Endothelial cell of umbilical vein (primary cell): Measurements from ENCODE around the gene ATP6AP2. TPM values are rescaled to one million over a fixed set of nuclear protein-coding genes. Genes with fewer than 3 reads are reported as not detected.

Source experiments
- BruUV-seq: library from RNA; stranded (reverse); fragments of 400-500 nt; replicated peaks from 2 replicates; lab custom pipeline; 2021; lab: Mats Ljungman, UMichigan
- CTCF ChIA-PET: fragments of 300-600, 350-600 bp; sonication (Branson Sonifier 250); formaldehyde crosslinking; loops from one replicate; lab custom pipeline; 2021; ENCODE audit warnings: antibody characterized with exemption, inconsistent platforms; lab: Charles Lee
- POLR2A ChIA-PET: fragments of 300-600, 350-600 bp; sonication (Branson Sonifier 250); formaldehyde crosslinking; loops from one replicate; lab custom pipeline; 2021; ENCODE audit warnings: antibody characterized with exemption, inconsistent platforms; lab: Charles Lee
- DNase-seq: peaks from one replicate; pipeline ENCODE4 v3.0.0-alpha.2; 2011; ENCODE audit warnings: low read depth, low spot score
- FAIRE-seq: peaks from 2 replicates; lab custom pipeline; 2011; peaks lifted over from hg19 to GRCh38; lab: Jason Lieb, UNC
- H2AFZ ChIP-seq: 2 replicates; pipeline ENCODE4 v1.6.0; 2012; ENCODE audit warnings: low read depth, low read length, control low read depth, inconsistent platforms
- H3K27ac ChIP-seq: 2 replicates; pipeline ENCODE4 v1.5.1; 2011; ENCODE audit warnings: low read depth, mild to moderate bottlenecking, control low read depth, low read length, moderate library complexity; ENCODE audit not compliant: insufficient read depth
- H3K27me3 ChIP-seq, 2 experiments: 2 replicates each; pipeline versions ENCODE4 v1.6.0 to v1.6.1; 2011; ENCODE audit warnings: low read length in 2 of 2, mixed read lengths in 1 of 2; ENCODE audit not compliant: control insufficient read depth in 2 of 2, insufficient read depth in 2 of 2
- H3K36me3 ChIP-seq, 2 experiments: 2 replicates in 1 of 2; 3 replicates in 1 of 2; pipeline ENCODE4 v1.5.1; 2011; ENCODE audit warnings: low read length in 2 of 2, mild to moderate bottlenecking in 1 of 2, moderate library complexity in 1 of 2; ENCODE audit not compliant: control insufficient read depth in 2 of 2, insufficient read depth in 2 of 2; ENCODE audit errors: extremely low read depth in 1 of 2
- H3K4me1 ChIP-seq: 3 replicates; pipeline ENCODE4 v1.5.1; 2011; ENCODE audit warnings: mild to moderate bottlenecking, low read length; ENCODE audit not compliant: control insufficient read depth, insufficient read depth; ENCODE audit errors: extremely low read depth
- H3K4me2 ChIP-seq: 2 replicates; pipeline ENCODE4 v1.6.1; 2011; ENCODE audit warnings: low read length, control low read depth, mixed read lengths; ENCODE audit not compliant: insufficient read depth
- H3K4me3 ChIP-seq, 3 experiments: fragments of 200-600 bp in 1 of 3; sonication (generic), shearing (Covaris generic) in 1 of 3; replicated peaks in 1 of 3; 2 replicates each; pipeline ENCODE4 v1.5.1; 2011 to 2016; ENCODE audit warnings: control low read depth in 3 of 3, low read length in 3 of 3, mild to moderate bottlenecking in 2 of 3, inconsistent platforms in 1 of 3, low read depth in 1 of 3, moderate library complexity in 1 of 3; ENCODE audit not compliant: insufficient read depth in 1 of 3
- H3K79me2 ChIP-seq: 2 replicates; pipeline ENCODE4 v1.6.0; 2012; ENCODE audit warnings: low read length, inconsistent platforms; ENCODE audit not compliant: control insufficient read depth, insufficient read depth
- H3K9ac ChIP-seq: replicated peaks from 2 replicates; pipeline ENCODE3; 2011; ENCODE audit warnings: low read length, control low read depth; ENCODE audit not compliant: insufficient read depth; ENCODE audit errors: extremely low read depth
- H3K9me1 ChIP-seq: replicated peaks from 3 replicates; pipeline ENCODE4 v1.6.0; 2011; ENCODE audit warnings: mild to moderate bottlenecking, low read length; ENCODE audit not compliant: control insufficient read depth, insufficient read depth; ENCODE audit errors: extremely low read depth
- H3K9me3 ChIP-seq: replicated peaks from 2 replicates; pipeline ENCODE4 v1.5.1; 2012; ENCODE audit warnings: low read length, inconsistent platforms; ENCODE audit not compliant: control insufficient read depth, insufficient read depth
- H4K20me1 ChIP-seq: replicated peaks from 2 replicates; pipeline ENCODE3; 2011; ENCODE audit warnings: mild to moderate bottlenecking, low read length; ENCODE audit not compliant: control insufficient read depth, insufficient read depth; ENCODE audit errors: extremely low read depth
- CTCF ChIP-seq, 2 donors: IDR thresholded peaks; 1 replicate in 1 of 2; 2 replicates in 1 of 2; pipeline ENCODE4 v1.5.1; 2011; ENCODE audit warnings: low read length in 2 of 2, mild to moderate bottlenecking in 2 of 2, moderate library complexity in 2 of 2, control low read depth in 1 of 2, inconsistent platforms in 1 of 2, low read depth in 1 of 2; ENCODE audit not compliant: insufficient read depth in 1 of 2; ENCODE audit errors: extremely low read depth in 1 of 2
- EZH2 ChIP-seq: IDR thresholded peaks from 2 replicates; pipeline ENCODE4 v1.6.1; 2012; ENCODE audit warnings: borderline replicate concordance, low read depth, mild to moderate bottlenecking, moderate library complexity, low read length, inconsistent platforms; ENCODE audit not compliant: severe bottlenecking
- FOS ChIP-seq: IDR thresholded peaks from 2 replicates; pipeline ENCODE4 v1.6.1; 2011; ENCODE audit warnings: mild to moderate bottlenecking, low read length, moderate library complexity, borderline replicate concordance; ENCODE audit not compliant: insufficient read depth
- GATA2 ChIP-seq: IDR thresholded peaks from 2 replicates; pipeline ENCODE4 v1.7.0; 2011; ENCODE audit warnings: low read depth, mild to moderate bottlenecking, moderate library complexity, mixed read lengths, low read length; ENCODE audit not compliant: insufficient read length, insufficient read depth
- JUN ChIP-seq: IDR thresholded peaks from 2 replicates; pipeline ENCODE4 v1.6.1; 2011; ENCODE audit warnings: borderline replicate concordance, low read depth; ENCODE audit not compliant: insufficient read length, insufficient read depth
- MAX ChIP-seq: IDR thresholded peaks from 2 replicates; pipeline ENCODE4 v1.6.1; 2011; ENCODE audit not compliant: insufficient read depth, insufficient read length
- MYC ChIP-seq: IDR thresholded peaks from one replicate; pipeline ENCODE4 v1.6.1; 2011; ENCODE audit warnings: mild to moderate bottlenecking, low read depth, low read length
- POLR2A ChIP-seq: IDR thresholded peaks from 2 replicates; pipeline ENCODE4 v1.6.1; 2012; ENCODE audit warnings: low read depth, mild to moderate bottlenecking, control low read depth, low read length
- POLR2AphosphoS5 ChIP-seq: IDR thresholded peaks from 2 replicates; pipeline ENCODE4 v1.6.1; 2012; ENCODE audit warnings: low read depth, mild to moderate bottlenecking, control low read depth, low read length, moderate library complexity; ENCODE audit not compliant: insufficient read depth
- dilution Hi-C: fragments of 300-500 bp; cut with MboI; formaldehyde crosslinking; loops from one replicate; pipeline ENCODE4 v1.15.0; 2019; ENCODE audit warnings: low sequenced_read_pairs; ENCODE audit not compliant: extremely low pct_ligation_motif_present
- intact Hi-C: fragments of 100-400 bp; cut with micrococcal nuclease; formaldehyde crosslinking; loops from one replicate; pipeline ENCODE4 v1.10.0; 2022
- polyA plus RNA-seq, 4 experiments: library from polyadenylated mRNA; depleted of rRNA in 3 of 4; stranded (reverse) in 3 of 4; unstranded in 1 of 4; fragments of >200 nt; gene quantifications; 2 replicates each; pipeline versions ENCODE4 v1.2.1 to v1.2.3, GENCODE V29; 2011 to 2012; ENCODE audit warnings: missing spikeins in 1 of 4
- total RNA-seq: library from RNA; stranded (reverse); gene quantifications from 2 replicates; pipeline ENCODE4 v1.2.3, GENCODE V29; 2021

The ATP6AP2 gene
- total and polyA plus RNA-seq, 2 donors (not counting 3 experiments of a cell fraction or from before 2014, with no cell fraction given), result 84.6 to 95.9 TPM

GRCh38 chrX:40552768-40553167 is 28.0 kb upstream of the ATP6AP2 start:
- CTCF ChIA-PET, result no interaction called here
- H3K36me3 ChIP-seq, result no peaks in the 10 kb centered on the region
- intact Hi-C loops, result no loop called here
- dilution Hi-C loops, result no loop called here
- no peak overlapping the region for H3K4me2 ChIP-seq
- no peak overlapping the region for H3K27ac ChIP-seq
- H3K9me1 ChIP-seq, result no peaks in the 10 kb centered on the region
- no peak overlapping the region for H3K9ac ChIP-seq
- no peak overlapping the region for H3K4me3 ChIP-seq
- no TSS peak for BruUV-seq
- H3K9me3 ChIP-seq, result no peaks in the 10 kb centered on the region
- H3K4me1 ChIP-seq, result no peaks in the 10 kb centered on the region
- DNase-seq (no peak), FAIRE-seq (peak; percentile 54)
- no peaks in the 10 kb centered on the region for H3K79me2 ChIP-seq
- H3K27me3 ChIP-seq, result peaks cover 0 to 2% of the 10 kb centered on the region in 2 experiments
- no peaks in the 10 kb centered on the region for H4K20me1 ChIP-seq
- no peak overlapping the region for H2AFZ ChIP-seq
- TF ChIP-seq MAX (no peak), MYC (no peak)
- POLR2A ChIA-PET, result no interaction called here

GRCh38 chrX:40558590-40558989 is 22.2 kb upstream of the ATP6AP2 start:
- Histone ChIP-seq H3K9ac (no peak overlapping the region), H3K4me1 (no peaks in the 10 kb centered on the region), H3K9me3 (no peaks in the 10 kb centered on the region), H3K4me3 (no peak overlapping the region), H3K9me1 (no peaks in the 10 kb centered on the region), H4K20me1 (no peaks in the 10 kb centered on the region), H3K36me3 (no peaks in the 10 kb centered on the region), H3K79me2 (no peaks in the 10 kb centered on the region), H3K27ac (no peak overlapping the region), H3K4me2 (no peak overlapping the region), H3K27me3 (peaks cover 0 to 2% of the 10 kb centered on the region in 2 experiments), H2AFZ (no peak overlapping the region)
- intact Hi-C loops (no loop called here), dilution Hi-C loops (no loop called here)
- FAIRE-seq (no peak), DNase-seq (no peak)
- POLR2A ChIA-PET, result no interaction called here
- BruUV-seq, result no TSS peak
- no peak for TF ChIP-seq POLR2A
- TF ChIP-seq JUN, result no peak
- no peak for TF ChIP-seq POLR2AphosphoS5
- no peak for TF ChIP-seq CTCF (IDR thresholded peaks at IDR 0.05; ENCODE audit: extremely low read depth in 1 of 2, insufficient read depth in 1 of 2, low read depth in 1 of 2, low read length in 2 of 2)
- no peak for TF ChIP-seq MAX
- TF ChIP-seq GATA2, result no peak
- TF ChIP-seq EZH2, result no peak
- no peak for TF ChIP-seq MYC
- TF ChIP-seq FOS, result no peak
- CTCF ChIA-PET, result no interaction called here
